Measurements from ENCODE around the gene PEX14.
"Not testable (repeated sequence)": the region's sequence is repeated elsewhere in the genome, so short reads cannot be mapped to it uniquely, and the experiment has no call there.

PEX14 gene

GRCh38 chr1:10502206-10502605, 27.5 kb downstream of the PEX14 start:
- no peak for DNase-seq (ENCODE audit: low spot score)
- TF ChIP-seq CTCF (IDR thresholded peaks at IDR 0.05; ENCODE audit: borderline replicate concordance, control extremely low read depth, extremely low read depth, insufficient read depth, missing control alignments), result no peak
- in situ Hi-C loops (cut with MboI; ENCODE audit: low sequenced_read_pairs, unreplicated experiment), result loop anchor here (25.0 kb wide), 2 partner anchors 360 to 435 kb away; no protein-coding TSS in a partner anchor

GRCh38 chr1:10504249-10504648, 29.5 kb downstream of the PEX14 start:
- no peak for TF ChIP-seq CTCF (IDR thresholded peaks at IDR 0.05; ENCODE audit: borderline replicate concordance, control extremely low read depth, extremely low read depth, insufficient read depth, missing control alignments)
- in situ Hi-C loops (cut with MboI; ENCODE audit: low sequenced_read_pairs, unreplicated experiment), result loop anchor here (25.0 kb wide), 2 partner anchors 358 to 433 kb away; no protein-coding TSS in a partner anchor
- DNase-seq (ENCODE audit: low spot score), result no peak

GRCh38 chr1:10506046-10506676, 31.4 kb downstream of the PEX14 start:
- in situ Hi-C loops (cut with MboI; ENCODE audit: low sequenced_read_pairs, unreplicated experiment), result loop anchor here (25.0 kb wide), 2 partner anchors 356 to 431 kb away; no protein-coding TSS in a partner anchor
- DNase-seq (ENCODE audit: low spot score), result not testable (repeated sequence)

GRCh38 chr1:10506677-10507047, 31.9 kb downstream of the PEX14 start:
- in situ Hi-C loops (cut with MboI; ENCODE audit: low sequenced_read_pairs, unreplicated experiment), result loop anchor here (25.0 kb wide), 2 partner anchors 356 to 431 kb away; no protein-coding TSS in a partner anchor
- DNase-seq (ENCODE audit: low spot score), result no peak
- TF ChIP-seq CTCF (IDR thresholded peaks at IDR 0.05; ENCODE audit: borderline replicate concordance, control extremely low read depth, extremely low read depth, insufficient read depth, missing control alignments), result no peak

GRCh38 chr1:10507111-10507879, 32.5 kb downstream of the PEX14 start:
- in situ Hi-C loops (cut with MboI; ENCODE audit: low sequenced_read_pairs, unreplicated experiment), result loop anchor here (25.0 kb wide), 2 partner anchors 355 to 430 kb away; no protein-coding TSS in a partner anchor
- TF ChIP-seq CTCF (IDR thresholded peaks at IDR 0.05; ENCODE audit: borderline replicate concordance, control extremely low read depth, extremely low read depth, insufficient read depth, missing control alignments), result peak; percentile 63
- peak; percentile 81 for DNase-seq (ENCODE audit: low spot score)

- in situ Hi-C loops (cut with MboI; ENCODE audit: low sequenced_read_pairs, unreplicated experiment), result loop anchor here (25.0 kb wide), 2 partner anchors 354 to 429 kb away; no protein-coding TSS in a partner anchor
- no peak for TF ChIP-seq CTCF (IDR thresholded peaks at IDR 0.05; ENCODE audit: borderline replicate concordance, control extremely low read depth, extremely low read depth, insufficient read depth, missing control alignments)
- DNase-seq (ENCODE audit: low spot score), result no peak
Observed at GRCh38 chr1:10508511-10508951, 33.8 kb downstream of the PEX14 start.

Data from GM13976 (cell line).